GM21529 (cell line): ENCODE data around the gene C1QTNF8.

ENCODE experiments used
- ATAC-seq: cut with Tn5 transposase; IDR thresholded peaks from one replicate; pipeline ENCODE4 v1.9.1; 2021; ENCODE audit not compliant: unreplicated experiment

Gene C1QTNF8

DNA sequence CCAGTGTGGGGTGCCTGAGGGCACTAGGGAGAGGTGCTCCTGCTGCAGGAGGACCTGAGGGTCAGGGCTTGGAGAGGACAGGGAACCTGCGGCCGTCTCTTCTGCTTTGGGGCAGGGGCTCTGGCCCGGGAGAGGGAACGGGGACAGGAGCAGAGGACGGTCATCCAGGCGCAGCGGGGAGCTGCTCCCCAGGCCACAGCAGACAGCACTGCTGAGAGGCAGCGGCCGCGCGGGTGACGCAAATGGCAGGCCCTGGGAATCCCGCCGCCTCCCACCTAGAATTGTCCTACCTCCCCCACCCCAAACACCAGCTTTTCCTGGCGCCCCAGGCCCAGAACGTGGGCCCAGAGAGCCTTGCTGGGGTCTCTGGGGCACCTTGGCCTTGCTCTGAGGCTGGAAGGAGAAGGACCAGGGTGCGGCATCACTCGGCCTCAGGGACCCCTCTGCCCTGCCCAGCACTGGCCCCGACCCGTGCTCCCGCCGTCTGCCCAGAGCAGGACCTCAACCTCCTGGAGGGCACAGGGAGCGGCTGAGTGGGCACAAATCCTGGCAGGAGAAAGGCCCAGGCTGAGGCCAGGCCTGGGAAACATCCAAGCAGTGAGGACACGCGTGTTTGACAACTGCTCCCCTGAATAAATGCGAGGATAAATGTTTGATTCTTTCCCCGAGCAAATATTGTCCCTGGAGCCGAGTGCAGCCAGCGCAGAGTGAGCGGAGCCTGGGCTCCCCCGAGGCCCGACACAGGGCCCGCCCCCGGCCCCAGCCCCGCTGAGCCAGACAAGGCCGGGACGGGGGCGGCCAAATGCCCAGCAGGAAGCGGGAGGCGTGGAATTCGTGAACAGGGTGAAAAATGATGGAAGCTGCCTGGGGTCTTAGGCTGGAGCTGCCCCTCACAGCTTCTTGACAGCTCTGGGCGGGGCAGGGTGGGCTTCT, 15.0 kb downstream of the C1QTNF8 start:
- no peak for ATAC-seq

DNA sequence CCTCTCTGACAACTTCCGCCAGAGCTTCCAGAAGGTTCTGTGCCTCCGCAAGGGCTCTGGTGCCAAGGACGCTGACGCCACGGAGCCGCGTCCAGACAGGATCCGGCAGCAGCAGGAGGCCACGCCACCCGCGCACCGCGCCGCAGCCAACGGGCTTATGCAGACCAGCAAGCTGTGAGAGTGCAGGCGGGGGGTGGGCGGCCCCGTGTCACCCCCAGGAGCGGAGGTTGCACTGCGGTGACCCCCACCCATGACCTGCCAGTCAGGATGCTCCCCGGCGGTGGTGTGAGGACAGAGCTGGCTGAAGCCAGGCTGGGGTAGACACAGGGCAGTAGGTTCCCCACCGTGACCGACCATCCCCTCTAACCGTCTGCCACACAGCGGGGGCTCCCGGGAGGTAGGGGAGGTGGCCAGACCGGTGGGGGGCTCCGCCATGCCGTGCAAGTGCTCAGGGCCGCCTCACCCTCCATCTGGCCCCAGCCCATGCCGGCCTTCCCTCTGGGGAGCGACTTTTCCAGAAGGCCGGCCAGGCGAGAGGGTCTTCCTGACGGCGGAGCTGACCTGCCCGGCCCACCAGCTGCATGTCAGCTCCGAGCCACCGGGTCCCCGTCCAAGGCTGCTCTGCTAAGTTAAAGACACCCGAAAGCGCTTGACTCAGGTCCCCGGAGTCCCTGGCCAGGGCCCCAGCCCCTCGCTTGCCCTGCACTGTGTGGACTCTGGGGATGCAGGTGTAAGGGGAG, 16.1 kb downstream of the C1QTNF8 start:
- no peak for ATAC-seq

DNA sequence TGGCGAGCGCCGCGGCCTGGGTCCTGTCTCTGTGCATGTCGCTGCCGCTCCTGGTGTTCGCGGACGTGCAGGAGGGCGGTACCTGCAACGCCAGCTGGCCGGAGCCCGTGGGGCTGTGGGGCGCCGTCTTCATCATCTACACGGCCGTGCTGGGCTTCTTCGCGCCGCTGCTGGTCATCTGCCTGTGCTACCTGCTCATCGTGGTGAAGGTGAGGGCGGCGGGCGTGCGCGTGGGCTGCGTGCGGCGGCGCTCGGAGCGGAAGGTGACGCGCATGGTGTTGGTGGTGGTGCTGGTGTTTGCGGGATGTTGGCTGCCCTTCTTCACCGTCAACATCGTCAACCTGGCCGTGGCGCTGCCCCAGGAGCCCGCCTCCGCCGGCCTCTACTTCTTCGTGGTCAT, 16.7 kb downstream of the C1QTNF8 start:
- ATAC-seq = no peak

DNA sequence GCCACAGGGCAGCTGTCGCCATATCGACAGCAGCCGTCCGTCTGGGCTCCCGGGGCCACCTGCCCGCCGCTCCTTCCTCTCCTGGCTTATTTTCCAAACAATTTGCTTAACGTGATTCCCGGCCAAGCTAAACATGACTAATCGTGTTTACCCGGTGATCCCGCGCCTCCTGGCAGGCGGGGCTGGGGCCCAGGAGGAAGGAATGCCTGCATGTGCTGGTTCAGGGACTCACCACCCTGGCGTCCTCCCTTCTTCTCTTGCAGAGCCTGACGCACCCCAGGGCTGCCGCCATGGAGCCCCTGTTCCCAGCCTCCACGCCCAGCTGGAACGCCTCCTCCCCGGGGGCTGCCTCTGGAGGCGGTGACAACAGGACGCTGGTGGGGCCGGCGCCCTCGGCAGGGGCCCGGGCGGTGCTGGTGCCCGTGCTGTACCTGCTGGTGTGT, 17.4 kb downstream of the C1QTNF8 start:
- no peak for ATAC-seq

DNA sequence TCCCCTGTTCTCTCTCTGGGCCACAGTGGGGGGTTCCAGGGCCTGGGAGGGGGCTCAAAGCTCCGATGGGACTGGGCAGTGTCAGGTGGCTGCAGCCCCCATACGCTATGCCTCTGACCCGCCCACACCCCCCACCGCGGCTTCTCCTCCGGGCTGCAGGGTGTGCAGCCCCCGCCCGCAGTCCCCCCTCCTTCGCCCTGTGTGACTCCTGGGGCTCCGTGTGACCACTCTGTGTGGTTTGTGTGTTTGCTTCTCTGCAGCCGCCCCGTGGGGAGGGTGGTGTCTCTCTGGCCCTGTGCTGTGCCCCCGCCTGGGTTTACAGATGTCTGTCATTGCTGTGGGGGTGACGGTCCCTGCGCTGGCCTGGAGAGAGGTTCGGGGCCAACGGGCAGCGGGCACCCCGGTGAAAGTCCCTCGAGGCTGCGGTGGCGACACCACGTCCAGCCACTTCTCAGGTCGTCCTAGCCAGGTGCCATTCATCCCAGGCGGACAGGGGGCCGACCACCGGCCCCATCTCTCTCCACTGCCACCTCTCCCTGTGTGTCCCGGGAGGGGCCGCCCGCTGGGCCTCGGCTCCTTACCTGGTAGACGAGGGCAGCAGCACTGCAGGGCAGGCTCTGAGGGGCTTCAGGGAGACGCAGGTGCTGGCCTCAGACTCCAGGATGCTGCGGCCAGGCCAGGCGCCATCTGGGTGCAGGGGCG, 18.0 kb downstream of the C1QTNF8 start:
- ATAC-seq = no peak

DNA sequence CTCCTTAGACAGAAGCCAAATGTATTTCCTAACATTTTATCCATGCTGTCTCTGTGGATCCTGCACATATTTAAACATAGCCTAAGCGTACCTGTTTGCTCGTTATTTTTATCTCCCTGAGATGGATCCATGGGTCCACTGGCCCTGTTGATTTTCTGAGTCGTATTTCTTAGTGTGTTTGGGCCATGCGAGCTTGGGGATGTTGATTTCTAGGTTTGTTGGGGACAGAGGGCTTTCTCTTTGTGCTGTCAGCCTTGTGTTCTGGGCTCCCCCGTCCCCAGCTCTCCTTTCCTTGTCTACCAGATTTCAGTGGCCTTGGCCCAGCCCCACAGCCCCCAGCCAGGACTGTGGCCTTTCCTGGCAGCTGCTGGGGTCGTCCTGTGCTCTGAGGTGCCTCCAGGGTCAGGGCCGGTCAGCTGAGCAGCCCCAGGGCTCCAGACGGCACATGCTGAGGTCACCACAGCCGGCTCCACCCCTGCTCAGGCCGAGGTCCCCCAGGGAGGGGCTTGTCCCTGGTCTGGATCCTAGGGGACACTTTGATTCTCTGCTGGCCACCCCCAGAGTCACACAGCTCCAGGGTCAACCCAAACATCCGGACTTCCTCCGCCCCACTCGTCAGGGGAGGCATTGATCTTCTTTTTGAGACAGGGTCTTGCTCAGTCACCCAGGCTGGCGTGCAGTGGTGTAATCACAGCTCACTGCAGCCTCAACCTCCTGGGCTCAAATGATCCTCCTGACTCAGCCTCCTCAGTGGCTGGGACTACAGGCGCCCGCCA, 19.1 kb downstream of the C1QTNF8 start:
- ATAC-seq = no peak

DNA sequence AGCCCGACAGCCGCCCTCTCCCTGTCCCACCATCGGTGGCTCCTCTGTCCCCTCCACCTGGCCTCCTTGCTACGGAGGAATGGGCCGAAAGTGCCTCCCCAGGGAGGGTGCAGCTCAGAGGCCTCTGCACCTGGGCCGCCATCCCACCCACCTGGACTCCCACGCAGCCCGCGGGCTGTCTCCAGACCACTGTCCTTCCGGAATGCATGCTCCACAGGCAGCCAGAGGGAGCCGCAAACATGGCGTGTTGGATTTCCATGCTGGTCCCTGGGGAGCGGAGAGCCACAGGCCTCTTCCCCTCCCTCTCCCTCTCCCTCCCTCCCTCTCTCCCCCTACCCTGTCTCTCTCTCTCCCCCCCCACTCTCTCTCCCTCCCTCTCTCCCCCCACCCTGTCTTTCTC, 20.5 kb downstream of the C1QTNF8 start:
- no peak for ATAC-seq

DNA sequence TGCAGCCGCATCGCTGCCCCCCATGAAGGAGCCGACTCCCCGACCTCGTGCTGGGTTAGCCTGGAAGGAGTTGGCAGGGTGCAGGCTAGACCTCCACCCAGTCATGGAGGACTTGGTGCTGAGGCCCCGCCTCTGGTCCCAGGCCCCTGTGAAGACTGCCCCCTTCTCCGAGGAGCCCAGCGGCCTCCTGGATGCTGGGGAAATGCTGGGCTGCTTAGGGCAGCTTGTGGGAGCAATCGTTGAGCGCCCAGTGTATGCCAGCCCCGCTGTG, 21.7 kb downstream of the C1QTNF8 start:
- no peak for ATAC-seq

DNA sequence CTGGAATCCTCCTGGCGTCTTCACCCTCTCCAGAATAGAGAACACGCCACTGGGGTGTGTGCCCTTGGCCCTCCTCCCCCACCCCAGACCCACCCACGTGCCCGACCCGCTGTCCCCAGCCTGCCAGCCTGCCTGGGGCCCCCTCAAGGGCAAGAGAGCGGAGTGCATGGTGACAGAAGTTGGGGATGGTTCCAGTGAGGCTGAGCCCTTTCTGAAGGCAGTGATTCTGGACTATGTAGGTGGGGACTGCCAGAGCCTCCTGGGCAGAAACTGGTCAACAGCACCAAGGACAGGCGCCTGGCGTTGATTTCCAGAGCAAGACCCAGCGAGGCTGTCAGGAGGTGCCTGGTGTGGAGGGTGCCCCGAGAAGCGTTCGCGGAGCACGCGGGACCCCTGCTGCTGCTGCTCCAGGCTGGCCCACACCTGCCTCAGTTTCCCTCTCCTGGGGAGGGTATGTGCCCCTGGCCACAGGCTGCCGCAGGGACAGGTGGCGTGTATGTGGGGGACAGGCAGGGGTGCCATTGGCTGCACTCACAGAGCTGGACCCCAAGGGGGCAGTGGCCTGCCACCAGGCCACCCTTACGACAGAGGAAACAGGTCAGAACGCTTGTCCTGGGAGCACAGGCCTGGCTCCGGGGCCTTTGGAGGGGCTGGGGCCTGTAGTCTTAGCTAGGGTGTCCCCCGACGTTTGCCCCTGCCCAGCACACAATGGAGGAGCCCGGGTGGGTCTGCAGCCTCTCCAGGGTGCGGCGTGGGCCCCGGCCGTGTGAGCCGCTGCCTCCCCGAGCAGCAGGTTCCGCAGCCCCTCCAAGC, 22.3 kb downstream of the C1QTNF8 start:
- no peak for ATAC-seq

DNA sequence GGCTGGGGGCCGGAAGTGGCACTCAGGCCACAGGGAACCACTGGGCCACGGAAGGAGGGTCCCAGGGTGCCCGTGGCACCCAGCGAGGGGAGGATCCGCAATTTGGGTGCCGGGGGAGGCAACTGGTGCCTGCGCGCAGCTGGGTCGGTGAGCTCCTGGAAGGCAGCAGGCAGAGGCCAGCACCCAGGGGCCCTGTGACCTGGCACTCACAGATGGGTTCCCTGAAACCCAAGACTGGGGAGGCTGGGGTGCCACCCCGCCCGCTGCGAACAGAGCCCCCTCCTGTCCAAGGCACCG, 22.8 kb downstream of the C1QTNF8 start:
- no peak for ATAC-seq

DNA sequence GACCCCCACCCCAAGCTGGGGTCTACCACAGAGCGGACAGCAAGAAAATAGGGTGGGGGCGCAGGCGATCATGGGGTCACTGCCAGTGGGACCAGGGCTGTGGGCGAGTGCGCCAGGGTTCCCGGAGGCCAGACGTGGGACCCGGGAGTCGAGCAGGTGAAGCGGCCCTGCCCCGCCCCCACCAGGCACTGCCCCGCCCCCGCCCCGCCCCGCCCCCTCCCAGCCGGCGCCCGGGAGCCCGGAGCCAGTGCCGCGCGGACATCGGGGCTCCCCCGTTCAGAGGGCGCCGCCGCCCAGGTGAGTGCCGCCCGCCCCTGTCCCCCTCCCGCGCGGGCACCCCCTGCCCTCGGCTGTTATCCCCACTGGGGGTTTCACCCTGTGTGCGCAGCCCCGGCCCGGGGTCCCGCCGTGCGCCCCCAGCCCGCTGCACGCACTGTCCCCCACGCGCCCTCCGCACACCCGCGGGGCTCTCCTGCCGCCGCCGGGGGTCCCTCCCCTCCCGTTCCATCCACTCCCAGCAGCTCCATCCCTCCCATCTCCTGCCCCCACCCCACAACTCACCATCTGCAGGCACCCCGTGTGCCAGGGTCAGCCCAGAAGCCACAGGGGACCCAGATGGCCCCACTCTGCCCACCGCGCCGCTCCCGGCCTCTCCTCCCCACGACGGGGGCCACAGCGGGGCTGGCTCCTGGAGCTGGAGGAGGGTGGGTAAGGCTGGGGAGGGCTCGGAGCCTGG, 23.4 kb downstream of the C1QTNF8 start, which contains the start of gene SSTR5:
SSTR5 (plus strand) TSS at position 222 of the 736 bp plus-strand sequence. CDS start 6,122 bp downstream, outside the sequence.
- no peak for ATAC-seq

DNA sequence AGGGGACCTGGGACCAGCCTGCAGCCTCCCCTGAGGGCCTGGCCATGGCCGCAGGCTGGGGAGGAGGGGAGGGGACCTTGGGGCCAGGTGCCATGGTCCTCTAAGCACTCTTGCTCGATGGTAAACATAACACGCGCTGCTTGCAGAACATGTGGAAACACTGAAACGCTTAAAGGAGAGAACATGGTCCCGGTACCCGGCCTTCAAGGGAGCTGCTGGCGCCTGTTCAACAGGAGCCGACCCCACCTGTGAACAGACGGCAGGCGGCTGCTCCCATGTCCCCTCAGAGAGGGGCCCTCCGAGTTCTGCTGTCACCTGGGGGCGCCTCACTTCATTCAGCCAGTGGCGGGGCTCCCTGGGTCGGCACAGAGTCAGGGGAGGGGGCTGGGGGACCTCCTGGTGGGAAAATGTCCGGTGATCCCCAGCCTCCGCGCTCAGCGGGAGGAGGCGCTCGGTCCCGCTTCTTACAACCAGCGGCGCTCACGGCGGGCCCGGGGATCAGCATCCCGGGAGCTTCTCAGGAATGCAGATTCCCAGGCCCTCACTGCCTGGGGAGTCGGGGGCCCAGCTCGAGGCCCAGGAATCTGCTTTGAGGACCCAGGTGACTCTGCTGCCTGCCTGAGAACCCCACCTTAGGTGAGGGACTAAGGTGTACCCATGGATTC, 24.4 kb downstream of the C1QTNF8 start:
- no peak for ATAC-seq

DNA sequence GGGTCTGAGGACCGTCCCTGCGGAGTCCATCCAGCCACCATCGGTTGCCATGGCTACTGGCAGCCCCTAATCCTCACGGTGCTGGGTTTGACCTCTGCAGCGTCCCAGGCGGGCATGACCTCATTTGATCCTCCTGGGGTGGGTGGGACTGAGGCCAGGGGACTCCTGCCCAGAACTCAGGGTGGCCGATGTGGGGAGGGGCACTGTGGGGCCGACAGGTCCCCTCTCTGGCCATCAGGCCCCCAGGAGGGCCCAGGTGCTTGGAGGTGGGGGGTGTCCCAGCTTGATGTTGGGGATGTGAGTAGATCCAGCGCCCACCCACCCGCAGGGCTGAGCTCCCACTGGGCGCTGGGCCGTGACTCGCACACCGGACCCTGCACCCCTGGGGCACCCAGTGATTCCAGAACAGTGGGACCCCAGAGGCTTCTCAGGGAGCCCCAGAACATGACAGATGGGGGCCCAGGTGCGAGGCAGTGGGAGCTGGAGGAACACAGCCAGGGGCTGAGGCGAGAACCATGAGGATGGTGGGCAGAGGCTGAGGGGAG, 25.1 kb downstream of the C1QTNF8 start:
- ATAC-seq = no peak

DNA sequence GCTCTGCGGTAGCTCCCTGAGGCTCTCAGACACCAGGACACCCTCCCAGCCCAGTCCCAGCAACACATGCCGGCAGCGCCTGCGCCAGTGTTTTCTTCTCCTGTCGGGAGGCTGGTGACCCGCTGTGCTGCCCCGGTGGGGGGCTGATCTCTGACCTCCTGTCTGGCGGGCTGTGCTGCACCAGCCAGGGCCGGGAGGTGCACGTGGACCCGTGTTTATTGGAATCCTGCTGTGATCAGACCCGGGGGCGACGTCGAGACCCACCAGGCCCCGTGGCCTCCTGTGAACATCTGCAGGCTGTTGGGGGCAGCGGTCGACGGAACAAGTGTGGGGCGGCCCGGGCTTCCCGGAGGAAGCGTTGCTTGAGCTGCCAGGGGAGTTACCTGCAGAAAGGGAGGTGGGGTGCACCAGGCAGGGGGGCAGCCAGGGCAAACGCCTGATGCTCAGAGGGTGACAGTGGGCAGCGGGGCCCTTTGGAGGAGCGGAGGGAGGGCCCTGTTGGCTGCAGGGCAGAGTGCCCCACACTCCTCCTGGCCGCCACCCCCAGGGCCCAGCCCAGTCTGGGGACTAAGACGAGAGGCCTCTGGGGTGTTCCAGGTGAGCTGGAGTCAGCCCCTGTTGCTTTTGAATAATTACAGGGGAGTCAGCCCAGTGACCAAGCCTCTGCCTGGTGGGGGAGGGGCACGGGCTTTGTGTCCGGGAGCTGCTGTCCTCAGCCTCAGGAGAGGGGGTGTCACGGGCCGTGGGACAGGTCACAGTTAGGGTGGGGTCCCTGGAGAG, 25.8 kb downstream of the C1QTNF8 start:
- no peak for ATAC-seq

DNA sequence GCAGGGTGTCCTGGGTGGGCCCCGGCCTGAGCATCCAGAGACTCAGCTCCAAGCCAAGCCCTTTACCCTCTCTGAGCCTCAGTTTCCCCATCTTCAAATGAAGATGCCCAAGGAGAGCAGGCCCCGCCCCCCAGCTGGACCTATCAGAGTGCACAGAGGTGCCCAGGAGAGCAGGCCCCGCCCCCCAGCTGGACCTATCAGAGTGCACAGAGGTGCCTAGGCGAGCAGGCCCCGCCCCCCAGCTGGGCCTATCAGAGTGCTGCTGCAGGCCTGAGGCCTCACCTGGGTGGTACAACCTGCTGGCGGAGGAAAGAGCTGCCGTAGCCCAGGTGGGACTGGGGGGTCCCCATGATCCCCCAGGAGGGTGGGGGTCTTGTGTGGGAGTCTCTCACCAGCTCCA, 26.9 kb downstream of the C1QTNF8 start:
- ATAC-seq = no peak

DNA sequence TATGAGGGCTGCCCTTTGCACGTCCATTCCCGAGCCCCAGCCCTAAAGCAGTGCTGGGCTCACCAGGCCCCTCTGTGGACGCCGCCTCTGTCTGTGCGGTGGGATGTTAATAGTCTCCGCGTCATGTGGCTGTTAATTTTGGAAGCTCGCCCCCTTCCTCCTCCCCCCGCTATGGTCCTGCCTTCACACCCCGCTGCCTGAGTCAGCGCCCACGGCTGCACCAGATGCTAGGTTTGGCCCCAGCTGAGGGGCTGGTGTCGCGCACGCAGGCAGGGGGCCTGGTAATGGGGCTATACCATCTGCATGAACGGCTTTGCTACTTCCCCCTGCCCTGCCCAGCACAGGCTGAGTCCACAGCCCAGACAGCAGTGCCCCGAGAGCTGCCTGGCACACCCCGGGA, 27.6 kb downstream of the C1QTNF8 start:
- ATAC-seq = no peak

DNA sequence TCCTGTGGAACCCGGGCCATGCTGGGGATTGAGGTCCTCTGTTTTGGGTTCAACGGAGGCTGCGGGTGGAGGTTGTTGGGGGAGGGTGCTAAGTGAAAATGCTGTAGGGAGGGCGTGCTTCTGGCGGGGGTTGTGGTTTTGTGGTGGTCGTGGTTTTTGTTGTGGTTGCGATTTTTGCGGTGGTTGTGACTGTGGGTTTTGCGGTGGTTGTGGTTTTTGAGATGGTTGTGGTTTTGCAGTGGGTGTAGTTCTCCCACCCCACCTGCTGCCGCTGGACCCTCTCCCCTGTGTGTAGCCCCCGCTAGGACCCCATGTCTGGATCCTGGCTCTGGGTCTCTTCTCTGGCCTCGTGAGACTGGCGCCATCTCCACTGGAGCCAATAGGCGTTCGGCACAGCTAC, 28.4 kb downstream of the C1QTNF8 start:
- ATAC-seq = no peak

DNA sequence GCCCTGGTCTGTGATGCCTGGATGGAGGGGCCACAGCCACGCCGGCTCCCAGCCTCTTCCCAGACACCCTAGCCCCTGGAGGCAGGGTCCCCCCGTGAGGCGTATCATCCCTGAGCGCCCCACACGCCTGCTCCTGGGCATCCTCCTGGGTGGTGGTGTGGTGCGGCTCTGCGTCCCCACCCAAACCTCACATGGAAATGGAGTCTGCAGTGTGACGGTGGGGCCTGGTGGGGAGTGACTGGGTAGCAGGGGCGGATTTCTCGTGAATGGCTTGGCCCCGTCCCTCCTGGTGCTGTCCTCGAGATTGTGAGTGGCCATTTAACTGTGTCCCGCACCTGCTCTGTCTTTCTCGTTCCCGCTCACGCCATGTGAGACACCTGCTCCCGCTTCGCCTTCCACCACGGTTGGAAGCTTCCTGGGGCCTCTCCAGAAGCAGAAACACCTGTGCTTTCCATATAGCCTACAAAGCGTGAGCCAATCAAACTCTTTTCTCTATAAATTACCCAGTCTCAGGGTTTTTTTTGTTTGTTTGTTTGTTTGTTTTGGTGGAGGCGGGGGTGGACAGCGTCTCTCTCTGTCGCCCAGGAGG, 29.4 kb downstream of the C1QTNF8 start:
- ATAC-seq = no peak
